Spleen (tissue), 11 donors: ENCODE data around the gene ATP13A1. TPM values are rescaled to one million over a fixed set of nuclear protein-coding genes. Genes with fewer than 3 reads are reported as not detected.

Experiments used
- DNase-seq: peaks from one replicate; pipeline ENCODE4 v3.0.0-alpha.2; 2020
- H3K27ac ChIP-seq, 8 donors: fragments of 200-600 bp; sonication (generic) in 7 of 8; 1 replicate in 4 of 8; 2 replicates in 4 of 8; pipeline versions ENCODE4 v1.5.0 to v1.8.0; 2016 to 2021; ENCODE audit warnings: inconsistent platforms in 4 of 8, mild to moderate bottlenecking in 4 of 8, moderate library complexity in 1 of 8
- H3K27me3 ChIP-seq, 7 donors: fragments of 200-600 bp; sonication (generic) in 6 of 7; replicated peaks in 1 of 7; 1 replicate in 4 of 7; 2 replicates in 3 of 7; pipeline versions ENCODE4 v1.5.0 to v1.8.0; 2016 to 2021; ENCODE audit warnings: inconsistent platforms in 3 of 7, mild to moderate bottlenecking in 1 of 7
- H3K36me3 ChIP-seq, 6 donors: fragments of 200-600 bp; sonication (generic) in 5 of 6; 1 replicate in 4 of 6; 2 replicates in 2 of 6; pipeline versions ENCODE4 v1.5.0 to v1.8.0; 2016 to 2021; ENCODE audit warnings: inconsistent platforms in 2 of 6
- H3K4me1 ChIP-seq, 6 donors: fragments of 200-600 bp; sonication (generic) in 5 of 6; 1 replicate in 3 of 6; 2 replicates in 3 of 6; pipeline versions ENCODE4 v1.5.0 to v1.8.0; 2016 to 2021; ENCODE audit warnings: inconsistent platforms in 3 of 6
- H3K4me3 ChIP-seq, 8 donors: fragments of 200-600 bp; sonication (generic) in 7 of 8; 1 replicate in 4 of 8; 2 replicates in 4 of 8; pipeline versions ENCODE4 v1.5.0 to v1.8.0; 2016 to 2021; ENCODE audit warnings: inconsistent platforms in 4 of 8, mild to moderate bottlenecking in 4 of 8, moderate library complexity in 2 of 8
- H3K9me3 ChIP-seq, 8 donors: fragments of 200-600 bp; sonication (generic) in 7 of 8; 1 replicate in 4 of 8; 2 replicates in 4 of 8; pipeline versions ENCODE4 v1.5.0 to v1.8.0; 2016 to 2021; ENCODE audit warnings: inconsistent platforms in 4 of 8
- POLR2A ChIP-seq, 3 donors: fragments of 450-650 bp; IDR thresholded peaks; one replicate each; pipeline ENCODE4 v1.5.1; 2017; ENCODE audit warnings: antibody characterized with exemption in 3 of 3, mild to moderate bottlenecking in 1 of 3
- POLR2AphosphoS5 ChIP-seq, 3 donors: sonication (generic); formaldehyde crosslinking; IDR thresholded peaks; one replicate each; pipeline ENCODE4 v1.5.1; 2017; ENCODE audit warnings: antibody characterized with exemption in 3 of 3
- WGBS, 5 donors: extraction: QIAGEN DNeasy Blood & Tissue Kit in 3 of 5; methylation state at CpG; one replicate each; pipeline versions ENCODE4 v1.1.5 to v1.1.7; 2013 to 2018; 5-methylcytosine and 5-hydroxymethylcytosine counted together
- intact Hi-C: fragments of 100-400 bp; cut with DNase I; formaldehyde crosslinking; loops from one replicate; pipeline ENCODE4 v1.15.0; 2023; ENCODE audit warnings: low total_unique reads
- polyA plus RNA-seq, 3 donors: library from polyadenylated mRNA; stranded (reverse); fragments of 200-250 nt; gene quantifications; one replicate each; pipeline ENCODE4 v1.2.1, GENCODE V29; 2013
- total RNA-seq, 7 donors: library from RNA; depleted of rRNA in 3 of 7; stranded (reverse); fragments of >200 nt in 3 of 7; fragmentation: NEBNext Ultra II Directional in 4 of 7; extraction: Animal tissue kit (Norgen Biotek cat#: 25700) in 4 of 7; gene quantifications; one replicate each; pipeline versions ENCODE4 v1.1.0 to v1.2.1, GENCODE V29; 2016 to 2021
- TF ChIP-seq, protein P1 (sequence below), 11 experiments: fragments of 200-600 bp in 7 of 11; fragments of 450-650 bp in 4 of 11; sonication (generic) in 4 of 11; IDR thresholded peaks in 8 of 11; conservative IDR thresholded peaks in 3 of 11; 1 replicate in 7 of 11; 2 replicates in 4 of 11; pipeline versions ENCODE4 v1.4.0 to v1.8.0; 2016 to 2021; ENCODE audit warnings: antibody characterized with exemption in 11 of 11, inconsistent platforms in 4 of 11, mild to moderate bottlenecking in 1 of 11
- donor health status: healthy with polysubstance abuse.
- donor health status: DM: no; HTN: no; CAD: no; lungs with moderate emphysema.
- donor health status: DM: no; HTN: no; CAD: no.
- donor health status: Bipolar disorder and iron deficiency.
- donor health status: healthy.
- donor health status: DM: no; HTN: no; CAD: no.
- donor health status: DM: yes; HTN: yes; CAD: no.

Gene ATP13A1
- total and polyA plus RNA-seq, 10 donors = 39.7 to 301 (median 99.7) TPM

DNA sequence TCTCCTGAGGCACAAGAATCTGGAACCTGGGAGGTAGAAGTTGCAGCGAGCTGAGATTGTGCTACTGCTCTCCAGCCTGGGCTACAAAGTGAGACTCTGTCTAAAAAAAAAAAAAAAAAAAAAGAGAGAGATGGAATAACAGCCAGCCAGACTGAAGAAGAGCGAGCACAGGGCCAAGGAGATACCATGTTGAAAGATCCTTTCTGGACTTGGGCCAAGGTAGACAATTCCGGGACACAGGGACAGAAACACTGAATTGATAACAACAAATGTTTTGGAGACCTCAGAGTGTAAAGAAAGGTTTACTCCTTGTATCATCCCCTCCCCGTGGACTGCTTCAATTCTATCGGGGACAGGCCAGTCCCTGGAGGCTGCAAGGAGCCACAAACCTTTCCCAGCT, 40.1 kb downstream of the ATP13A1 start:
- H3K27me3 ChIP-seq = peaks cover 0 to 13% (median 6%) of the 10 kb centered on the region in 7 donors
- peaks cover 0 to 40% (median 3%) of the 10 kb centered on the region in 6 donors for H3K36me3 ChIP-seq
- H3K4me3 ChIP-seq = no peak overlapping the region
- intact Hi-C loops = no loop called here
- no peak for DNase-seq
- TF ChIP-seq POLR2A (IDR thresholded peaks at IDR 0.05) = no peak
- TF ChIP-seq POLR2AphosphoS5 (IDR thresholded peaks at IDR 0.05) = no peak
- TF ChIP-seq, protein P1, sequence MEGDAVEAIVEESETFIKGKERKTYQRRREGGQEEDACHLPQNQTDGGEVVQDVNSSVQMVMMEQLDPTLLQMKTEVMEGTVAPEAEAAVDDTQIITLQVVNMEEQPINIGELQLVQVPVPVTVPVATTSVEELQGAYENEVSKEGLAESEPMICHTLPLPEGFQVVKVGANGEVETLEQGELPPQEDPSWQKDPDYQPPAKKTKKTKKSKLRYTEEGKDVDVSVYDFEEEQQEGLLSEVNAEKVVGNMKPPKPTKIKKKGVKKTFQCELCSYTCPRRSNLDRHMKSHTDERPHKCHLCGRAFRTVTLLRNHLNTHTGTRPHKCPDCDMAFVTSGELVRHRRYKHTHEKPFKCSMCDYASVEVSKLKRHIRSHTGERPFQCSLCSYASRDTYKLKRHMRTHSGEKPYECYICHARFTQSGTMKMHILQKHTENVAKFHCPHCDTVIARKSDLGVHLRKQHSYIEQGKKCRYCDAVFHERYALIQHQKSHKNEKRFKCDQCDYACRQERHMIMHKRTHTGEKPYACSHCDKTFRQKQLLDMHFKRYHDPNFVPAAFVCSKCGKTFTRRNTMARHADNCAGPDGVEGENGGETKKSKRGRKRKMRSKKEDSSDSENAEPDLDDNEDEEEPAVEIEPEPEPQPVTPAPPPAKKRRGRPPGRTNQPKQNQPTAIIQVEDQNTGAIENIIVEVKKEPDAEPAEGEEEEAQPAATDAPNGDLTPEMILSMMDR (IDR thresholded peaks at IDR 0.05 in 8 of 11, conservative IDR thresholded peaks at IDR 0.05 in 3 of 11) = no peak
- H3K9me3 ChIP-seq = no peaks in the 10 kb centered on the region
- peaks cover 0 to 47% (median 27%) of the 10 kb centered on the region in 6 donors for H3K4me1 ChIP-seq
- WGBS, 5 donors = 77 to 93% (median 78%) methylated on average over 5 of the region's 5 CpGs
- H3K27ac ChIP-seq = no peak overlapping the region

DNA sequence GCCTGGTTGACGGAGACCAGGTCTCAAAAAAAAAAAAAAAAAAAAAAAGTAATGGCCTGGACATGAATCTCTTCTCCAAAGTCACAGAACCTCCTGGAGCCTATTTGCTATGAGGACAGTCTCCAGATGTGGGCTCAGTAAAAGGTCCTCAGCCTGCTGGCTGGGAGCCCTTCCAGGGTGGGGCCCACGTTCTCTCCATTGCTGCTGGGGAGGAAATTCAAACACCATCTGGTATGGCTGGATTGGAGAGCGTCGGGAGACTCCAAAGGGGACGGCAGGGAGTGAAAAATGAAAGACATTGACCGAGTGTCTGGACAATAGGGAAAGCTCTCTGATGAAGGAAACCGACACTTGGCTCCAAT, 43.6 kb downstream of the ATP13A1 start:
- no peak overlapping the region for H3K4me3 ChIP-seq
- no peak overlapping the region for H3K27ac ChIP-seq
- no peaks in the 10 kb centered on the region for H3K9me3 ChIP-seq
- WGBS, 5 donors = 60 to 76% (median 72%) methylated on average over 7 of the region's 7 CpGs
- peaks cover 0 to 24% (median 3%) of the 10 kb centered on the region in 6 donors for H3K36me3 ChIP-seq
- peaks cover 0 to 40% (median 17%) of the 10 kb centered on the region in 6 donors for H3K4me1 ChIP-seq
- intact Hi-C loops = no loop called here
- no peak for DNase-seq
- TF ChIP-seq POLR2A (IDR thresholded peaks at IDR 0.05) (no peak), POLR2AphosphoS5 (IDR thresholded peaks at IDR 0.05) (no peak)
- TF ChIP-seq, protein P1 (IDR thresholded peaks at IDR 0.05 in 8 of 11, conservative IDR thresholded peaks at IDR 0.05 in 3 of 11) = no peak
- H3K27me3 ChIP-seq = peaks cover 0 to 13% (median 0%) of the 10 kb centered on the region in 7 donors

DNA sequence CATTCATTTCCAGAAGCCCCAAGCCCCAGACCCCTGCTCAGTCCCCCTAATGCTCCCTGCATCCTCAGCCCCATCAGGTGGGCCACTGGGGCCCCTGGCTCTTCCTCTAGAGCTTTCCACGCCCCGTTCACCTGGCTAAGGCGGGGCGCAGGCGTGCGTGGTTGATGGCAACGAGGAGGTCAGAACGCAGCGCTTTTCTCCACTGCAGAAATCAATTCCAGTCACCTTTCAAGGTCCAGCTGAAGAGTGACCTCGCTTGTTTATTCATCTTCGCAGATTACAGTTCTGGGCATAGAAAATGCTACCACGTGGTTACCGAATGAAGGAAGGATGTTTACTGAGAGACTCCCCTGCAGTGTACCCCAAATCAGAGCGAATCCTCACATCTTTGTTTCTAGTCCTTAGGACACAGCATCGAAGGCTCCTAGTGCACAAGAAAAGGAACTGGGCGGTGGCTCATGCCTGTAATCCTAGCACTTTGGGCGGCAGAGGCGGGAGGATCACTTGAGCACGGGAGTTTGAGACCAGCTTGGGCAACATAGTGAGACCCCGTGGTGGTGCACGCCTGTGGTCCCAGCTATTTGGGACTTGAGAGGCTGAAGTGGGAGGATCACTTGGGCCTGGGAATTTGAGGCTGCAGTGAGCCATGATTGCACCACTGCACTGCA, 44.2 kb downstream of the ATP13A1 start:
- Histone ChIP-seq H3K4me1 (peaks cover 0 to 39% (median 17%) of the 10 kb centered on the region in 6 donors), H3K27ac (peak overlapping the region in 3 of 8 donors; percentile 51 to 75 (median 73)), H3K9me3 (no peaks in the 10 kb centered on the region), H3K36me3 (peaks cover 0 to 20% (median 3%) of the 10 kb centered on the region in 6 donors), H3K27me3 (peaks cover 0 to 13% (median 0%) of the 10 kb centered on the region in 7 donors), H3K4me3 (peak overlapping the region in 4 of 8 donors; percentile 50 to 79 (median 52))
- 65 to 75% (median 74%) methylated on average over 20 to 21 of the region's 21 CpGs for WGBS, 5 donors
- DNase-seq = no peak
- no peak for TF ChIP-seq POLR2A (IDR thresholded peaks at IDR 0.05)
- no peak for TF ChIP-seq POLR2AphosphoS5 (IDR thresholded peaks at IDR 0.05)
- TF ChIP-seq, protein P1 (IDR thresholded peaks at IDR 0.05 in 8 of 11, conservative IDR thresholded peaks at IDR 0.05 in 3 of 11) = no peak
- intact Hi-C loops = no loop called here

DNA sequence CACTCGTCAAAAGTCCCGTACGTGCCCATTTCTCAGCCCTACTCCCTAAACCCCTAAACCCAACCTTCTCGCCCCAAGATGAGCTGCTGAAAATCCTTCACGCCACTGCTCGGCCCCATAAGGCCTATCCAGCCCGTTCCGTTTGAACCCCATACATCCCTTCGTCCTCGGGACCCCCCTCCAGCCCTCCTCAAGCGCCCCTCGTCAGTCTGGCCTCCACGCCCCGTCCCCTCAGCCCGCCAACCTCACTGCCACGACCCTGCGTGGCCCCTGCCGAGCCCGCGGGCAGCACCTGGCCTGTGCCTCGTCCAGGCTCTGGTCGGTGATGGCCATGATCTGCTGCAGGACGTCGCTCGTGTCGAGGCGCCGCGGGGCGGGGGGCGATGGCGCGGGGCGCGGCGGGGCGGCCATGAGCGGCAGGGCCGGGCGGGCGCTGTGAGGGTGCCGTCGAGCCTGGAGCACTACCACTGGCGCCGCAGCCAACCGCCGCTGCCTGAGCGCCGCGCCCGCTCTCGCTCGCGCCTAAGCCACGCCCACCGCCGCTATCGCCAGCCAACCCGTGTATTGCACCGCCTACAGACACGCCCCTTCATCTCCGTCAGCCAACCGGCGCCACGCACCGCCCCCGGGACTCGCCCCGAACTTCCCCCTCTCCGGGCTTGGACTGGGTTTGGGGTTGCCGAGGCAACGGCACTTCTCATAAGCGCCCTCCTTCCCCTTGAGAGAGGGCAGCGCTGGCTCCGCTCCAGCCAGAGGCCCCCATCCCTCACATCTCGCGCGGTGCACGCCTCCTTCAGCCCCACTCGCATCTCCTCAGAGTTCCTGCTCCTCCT, 45.0 kb downstream of the ATP13A1 start, which contains the start of gene PBX4:
Gene PBX4 (minus strand): TSS at position 469 of the 833 bp plus-strand sequence. CDS start 58 bp downstream, at position 411.
- Histone ChIP-seq H3K4me3 (peak within 1 kb of the TSS; percentile 36 to 79 (median 48)), H3K4me1 (peaks cover 0 to 37% (median 17%) of the 10 kb centered on the region in 6 donors), H3K9me3 (no peaks in the 10 kb centered on the region), H3K36me3 (peaks cover 0 to 11% (median 0%) of the 10 kb centered on the region in 6 donors), H3K27ac (peak within 1 kb of the TSS in 5 of 8 donors; percentile 34 to 80 (median 73)), H3K27me3 (peaks cover 0 to 13% (median 0%) of the 10 kb centered on the region in 7 donors)
- TF ChIP-seq, protein P1 (IDR thresholded peaks at IDR 0.05 in 8 of 11, conservative IDR thresholded peaks at IDR 0.05 in 3 of 11) = peak in 1 of 11 experiments; percentile 12
- peak; percentile 79 to 89 (median 80) for TF ChIP-seq POLR2AphosphoS5 (IDR thresholded peaks at IDR 0.05)
- TF ChIP-seq POLR2A (IDR thresholded peaks at IDR 0.05) = no peak
- intact Hi-C loops = no loop called here
- 8 to 12% (median 10%) methylated on average over 36 to 80 of the region's 80 CpGs for WGBS, 5 donors
- DNase-seq = peak; percentile 99
